AG08395 (cell line): ENCODE measurements around the gene ULK2.
"Not testable (repeated sequence)": the region's sequence is repeated elsewhere in the genome, so short reads cannot be mapped to it uniquely, and the experiment has no call there.

Source experiments
- DNase-seq: peaks from one replicate; pipeline ENCODE4 v3.0.0; 2012; ENCODE audit warnings: mixed read lengths, low spot score

Gene ULK2

GRCh38 chr17:19867329-19868078, at the start of gene ULK2:
Gene ULK2, minus strand, starts transcription at chr17:19867936. Its CDS starts 519 bp downstream, at chr17:19867417.
- peak; percentile 72 for DNase-seq

DNA sequence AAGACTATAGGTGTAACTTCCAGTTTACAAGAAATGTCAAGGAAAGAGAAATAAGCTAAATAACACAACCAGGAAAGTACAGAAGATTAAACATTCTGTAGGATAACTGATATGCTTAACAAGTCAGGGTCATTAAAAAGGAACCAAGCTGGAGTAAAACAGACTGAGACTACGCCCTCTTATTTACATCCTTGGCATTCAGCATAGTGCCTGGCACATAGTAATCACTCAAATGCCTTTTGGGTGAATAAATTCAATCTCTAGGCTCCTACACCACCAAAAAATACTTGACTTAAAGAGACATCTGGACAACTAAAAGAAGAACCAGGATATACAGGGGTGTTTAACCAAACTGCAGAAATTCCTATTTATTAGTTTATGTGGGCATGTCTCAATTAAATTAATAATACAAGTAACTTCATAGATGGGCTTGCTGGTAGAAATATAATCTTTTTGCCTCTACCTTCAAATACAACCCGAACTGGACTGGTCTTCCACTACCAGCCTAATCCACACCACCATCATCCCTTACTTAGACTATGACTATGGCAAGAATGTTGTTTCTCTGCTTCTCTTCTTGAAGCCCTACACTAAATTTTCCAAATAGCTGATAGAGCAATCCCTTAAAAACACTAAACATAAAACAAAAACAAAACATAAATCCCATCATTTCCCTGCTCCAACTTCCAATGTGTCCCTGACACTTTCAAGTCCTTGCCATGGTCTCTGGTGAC, 47.7 kb upstream of the ULK2 start:
- DNase-seq = no peak

GRCh38 chr17:19911033-19911432, 43.3 kb upstream of the ULK2 start:
- no peak for DNase-seq

DNA sequence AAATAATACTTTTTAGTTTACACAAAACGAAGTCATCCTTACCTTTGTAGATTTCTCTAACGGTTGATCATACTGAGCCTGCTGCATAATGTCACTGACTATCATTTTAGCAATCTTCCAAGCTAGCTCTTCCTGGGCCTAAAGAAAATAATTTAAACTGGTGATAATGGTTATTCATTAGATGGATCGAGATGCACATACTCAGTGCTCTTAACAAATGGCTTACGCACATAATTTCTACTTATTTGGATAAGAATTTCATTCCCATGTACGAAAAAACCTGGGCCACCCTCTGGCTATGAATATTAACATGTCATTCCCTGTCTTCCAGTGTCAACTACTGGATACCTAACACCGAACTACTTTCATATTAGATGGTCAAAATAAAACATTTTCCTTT, 41.4 kb upstream of the ULK2 start:
- no peak for DNase-seq

- no peak for DNase-seq
Measured at GRCh38 chr17:19905502-19905901, 37.8 kb upstream of the ULK2 start.

DNA sequence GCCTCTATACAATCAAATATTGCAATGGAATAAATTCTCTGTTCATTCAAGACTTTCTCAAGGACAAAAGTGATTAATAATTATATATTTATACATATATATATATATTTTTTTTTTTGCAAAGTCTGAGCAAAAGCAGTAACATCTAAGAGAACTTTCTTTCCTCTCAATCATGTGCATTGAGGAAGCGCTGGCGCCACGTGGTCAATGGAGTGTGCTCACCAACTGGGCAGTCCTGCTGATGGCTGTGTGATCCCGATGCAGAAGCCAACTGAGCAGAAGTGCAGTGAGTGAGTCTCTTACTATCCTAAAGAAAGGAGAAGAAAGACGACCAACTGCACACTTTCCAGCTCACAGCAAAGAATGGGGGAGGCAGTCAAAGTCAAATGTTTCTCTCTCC, 37.2 kb upstream of the ULK2 start:
- no peak for DNase-seq

DNA sequence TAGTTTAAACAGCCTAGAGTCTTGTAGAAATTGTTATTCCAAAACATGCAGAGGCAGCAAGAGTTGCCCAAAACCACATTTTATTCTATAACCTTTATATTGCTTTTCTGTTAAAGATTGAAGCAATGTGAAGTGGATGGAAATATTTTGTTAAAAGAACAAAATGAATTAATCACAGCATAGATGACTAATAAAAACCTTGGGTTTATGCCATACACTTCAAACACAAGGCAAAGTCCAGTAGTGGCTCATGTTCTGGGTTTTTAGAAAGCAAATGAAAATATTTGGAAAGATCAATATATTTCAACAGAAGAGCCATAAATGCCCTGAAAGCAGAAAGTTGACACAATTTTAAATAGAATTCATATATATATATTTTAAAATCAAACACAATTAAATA, 36.7 kb upstream of the ULK2 start:
- DNase-seq = peak; percentile 55

DNA sequence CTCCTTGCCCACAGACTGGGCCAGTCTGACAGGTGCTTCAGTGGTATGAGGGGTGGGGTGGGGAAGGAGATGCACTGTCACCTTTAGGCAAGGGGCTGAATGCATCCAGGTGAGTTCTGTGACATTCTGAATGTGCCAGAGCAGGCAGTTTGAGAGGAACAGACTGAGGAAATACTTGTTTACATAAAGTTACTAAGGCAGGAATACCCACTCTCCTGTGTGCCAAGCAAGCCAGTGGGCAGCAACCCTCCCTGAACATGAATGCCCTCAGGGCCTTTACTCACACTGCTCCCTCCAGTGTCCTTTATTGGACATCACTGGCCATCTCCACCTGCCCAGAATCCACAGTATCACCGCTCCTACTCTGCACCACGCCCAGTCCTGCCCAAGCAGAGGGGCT, 33.1 kb upstream of the ULK2 start:
- DNase-seq = no peak

DNA sequence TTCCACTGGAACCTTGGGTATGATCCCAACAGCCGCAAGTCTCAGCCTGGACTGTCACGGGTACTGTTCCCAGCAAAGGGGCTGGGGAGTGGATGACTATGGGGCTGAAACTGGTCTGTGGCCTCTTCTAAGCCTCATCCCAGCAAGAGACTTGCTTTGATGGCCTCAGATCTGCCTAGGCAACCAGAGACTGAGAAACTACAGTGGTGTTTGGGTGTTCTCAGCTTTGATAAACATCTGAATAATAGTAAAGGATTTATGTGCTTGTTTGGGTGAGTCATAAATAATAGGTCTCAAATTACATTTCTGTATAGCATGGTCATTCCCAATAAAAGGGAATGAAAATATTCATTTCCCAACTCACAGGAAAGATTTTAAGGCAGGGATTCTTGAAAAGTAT, 30.2 kb upstream of the ULK2 start:
- DNase-seq = peak; percentile 75

DNA sequence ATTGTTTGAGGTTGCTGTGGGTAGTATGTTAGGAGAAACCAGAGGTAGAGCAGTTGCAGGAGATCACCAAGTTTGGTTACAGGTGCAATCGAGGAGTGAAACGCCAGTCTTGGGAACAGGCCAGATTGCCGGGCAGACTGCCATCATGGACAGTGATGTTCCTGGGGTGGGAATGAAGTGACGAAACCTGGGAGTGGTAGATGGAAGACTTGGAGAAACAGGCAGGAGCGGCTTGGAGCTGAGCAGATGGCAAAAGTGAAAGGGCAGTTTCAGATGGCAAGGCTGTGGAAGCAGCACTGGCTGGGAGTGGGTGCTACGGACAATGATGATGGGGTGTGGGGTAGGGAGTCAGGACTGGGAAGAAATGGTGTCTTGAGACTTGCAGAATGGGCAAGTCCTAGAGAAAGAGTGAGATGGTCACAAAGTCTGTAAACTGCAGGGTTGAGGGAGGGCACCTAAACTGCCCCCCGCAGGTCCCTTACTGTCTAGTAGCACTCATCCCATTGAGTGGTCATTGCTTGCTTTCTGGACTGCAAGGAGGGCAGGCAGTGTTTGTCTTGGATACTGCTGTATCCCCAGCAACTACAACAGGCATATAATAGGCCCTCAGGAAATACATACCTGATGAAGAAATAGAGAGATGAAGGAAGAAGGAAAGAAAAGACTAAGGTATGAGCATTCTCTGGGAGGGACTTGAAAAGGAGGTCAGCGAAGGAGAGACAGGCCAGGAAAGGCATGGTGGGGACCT, 29.5 kb upstream of the ULK2 start:
- no peak for DNase-seq

- DNase-seq = no peak
Measured at GRCh38 chr17:19896679-19897078, 28.9 kb upstream of the ULK2 start.

GRCh38 chr17:19890554-19890953, 22.8 kb upstream of the ULK2 start:
- not testable (repeated sequence) for DNase-seq

DNA sequence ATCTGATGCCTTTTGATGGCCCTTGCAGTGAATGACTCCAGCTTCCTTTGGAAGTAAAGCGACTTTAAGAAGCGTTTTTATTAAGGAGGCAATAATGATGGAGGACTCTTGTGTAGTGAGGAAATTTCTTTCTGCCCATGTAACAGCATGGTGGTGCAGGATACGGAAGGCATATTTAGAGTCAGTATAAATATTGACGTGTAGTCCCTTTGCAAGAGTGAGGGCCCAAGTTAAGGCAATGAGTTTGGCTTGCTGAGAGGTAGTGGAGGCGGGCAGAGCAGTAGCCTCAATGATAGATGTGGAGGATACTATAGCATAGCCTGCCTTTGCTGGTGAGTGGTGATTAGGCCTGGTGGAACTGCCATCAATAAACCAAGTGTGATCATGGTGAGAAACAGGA, 22.3 kb upstream of the ULK2 start:
- DNase-seq = not testable (repeated sequence)

DNA sequence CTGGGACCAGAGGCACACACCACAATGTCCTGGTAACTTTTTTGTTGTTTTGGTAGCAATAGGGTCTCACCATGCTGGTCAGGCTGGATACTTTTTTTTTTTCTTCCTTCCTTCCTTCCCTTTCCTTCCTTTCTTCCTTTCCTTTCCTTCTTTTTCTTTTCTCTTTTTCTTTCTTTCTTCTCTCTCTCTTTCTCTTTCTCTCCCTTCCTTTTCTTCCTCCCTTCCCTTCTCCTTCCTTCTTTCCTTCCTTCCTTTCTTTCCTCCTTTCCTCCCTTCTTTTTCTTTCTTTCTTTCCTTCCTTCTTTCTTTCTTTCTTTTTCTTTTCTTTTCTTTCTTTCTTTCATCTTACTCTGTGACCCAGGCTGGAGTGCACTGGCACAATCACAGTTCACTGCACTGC, 18.4 kb upstream of the ULK2 start:
- no peak for DNase-seq

DNA sequence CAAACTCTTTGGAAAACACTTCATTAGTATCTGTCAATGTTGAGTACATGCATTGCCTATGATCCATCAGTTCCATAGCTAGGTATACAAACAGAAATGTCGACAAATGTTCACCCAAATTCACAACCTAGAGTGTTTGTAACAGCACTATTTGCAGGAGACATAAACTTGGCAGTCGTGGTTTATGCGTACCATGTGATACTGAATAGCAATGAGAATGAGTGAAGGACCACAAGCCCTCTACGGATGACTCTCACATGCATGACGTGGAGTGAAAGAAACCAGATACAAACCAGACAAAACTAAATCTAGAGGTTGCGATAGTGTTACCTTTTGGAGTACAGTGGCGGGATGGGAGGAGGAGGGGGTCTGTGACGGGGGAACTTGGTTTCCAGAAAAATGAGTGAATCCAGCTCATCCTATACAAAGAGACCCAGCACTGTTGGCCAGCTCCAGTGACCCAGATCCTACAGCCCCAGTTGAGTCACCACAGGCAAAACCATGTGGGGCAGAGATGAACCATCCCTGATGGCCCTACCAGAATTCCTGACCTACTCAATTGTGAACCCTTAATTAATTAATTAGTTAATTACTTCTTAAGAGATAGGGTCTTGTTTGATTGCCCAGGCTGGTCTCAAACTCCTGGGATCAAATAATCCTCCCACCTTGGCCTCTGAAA, 15.9 kb upstream of the ULK2 start:
- DNase-seq = no peak

- no peak for DNase-seq
Measured at GRCh38 chr17:19880393-19880792, 12.7 kb upstream of the ULK2 start.

DNA sequence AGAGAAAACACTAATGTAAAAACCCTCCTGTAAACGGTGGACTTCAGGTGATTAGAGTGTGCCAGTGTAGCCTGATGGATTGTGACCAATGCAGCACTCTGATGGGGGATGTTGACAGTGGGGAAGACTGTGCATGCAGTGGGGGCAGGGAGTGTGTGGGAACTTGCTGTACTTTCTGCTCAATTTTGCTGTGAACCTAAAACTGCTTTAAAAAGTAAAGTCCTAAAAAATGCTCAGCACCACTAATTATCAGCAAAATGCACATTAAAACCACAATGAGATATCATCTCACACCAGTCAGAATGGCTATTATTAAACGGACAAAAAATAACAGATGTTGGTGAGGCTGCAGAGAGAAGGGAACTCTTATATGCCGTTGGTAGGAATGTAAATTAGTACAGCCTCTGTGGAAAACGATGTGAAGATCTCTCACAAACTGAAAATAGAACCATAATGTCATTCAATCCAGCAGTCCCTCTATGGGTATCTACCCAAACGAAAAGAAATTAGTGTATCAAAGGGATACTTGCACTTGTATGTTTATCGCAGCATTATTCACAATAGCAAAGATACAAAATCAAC, 9.7 kb upstream of the ULK2 start:
- DNase-seq = no peak

- DNase-seq = no peak
Measured at GRCh38 chr17:19876529-19877161, 8.9 kb upstream of the ULK2 start.

DNA sequence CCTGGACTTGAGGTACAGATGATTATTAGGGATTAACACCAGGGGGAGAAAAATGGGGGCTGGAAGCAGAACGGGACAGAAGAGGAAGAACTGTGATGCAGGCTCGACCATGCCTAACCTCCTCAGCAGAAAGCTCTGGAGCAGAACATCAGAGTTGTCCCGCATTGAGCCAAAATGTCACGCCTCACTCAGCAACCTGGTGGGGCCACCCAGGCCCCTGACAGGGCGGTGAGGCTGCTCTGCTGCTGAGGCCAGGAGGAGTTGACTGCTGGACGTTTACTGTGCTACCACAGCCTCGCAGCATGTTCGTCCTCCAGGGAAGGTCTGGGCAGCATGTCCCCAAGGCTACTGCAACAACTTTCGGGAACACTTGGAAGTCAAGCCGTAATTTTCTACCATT, 6.5 kb upstream of the ULK2 start:
- no peak for DNase-seq

GRCh38 chr17:19873346-19873745, 5.6 kb upstream of the ULK2 start:
- no peak for DNase-seq

GRCh38 chr17:19868079-19868395, 301 bp upstream of the ULK2 start:
- no peak for DNase-seq

- DNase-seq = peak; percentile 77
Measured at GRCh38 chr17:19867079-19867328, 732 bp downstream of the ULK2 start.
